Epithelial cell of esophagus (primary cell): ENCODE measurements around the gene TAGLN.

Source experiments
- DNase-seq: peaks from one replicate; pipeline ENCODE4 v3.0.0; 2010; ENCODE audit warnings: low read depth
- H3K4me3 ChIP-seq: 2 replicates; pipeline ENCODE4 v1.5.1; 2011; ENCODE audit warnings: mild to moderate bottlenecking, low read length, control low read depth
- TF ChIP-seq, protein P1 (sequence below): IDR thresholded peaks from 2 replicates; pipeline ENCODE4 v1.5.1; 2011; ENCODE audit warnings: low read depth, mild to moderate bottlenecking, low read length, control low read depth, inconsistent platforms; ENCODE audit not compliant: insufficient read depth; ENCODE audit errors: missing control alignments

Gene TAGLN

DNA sequence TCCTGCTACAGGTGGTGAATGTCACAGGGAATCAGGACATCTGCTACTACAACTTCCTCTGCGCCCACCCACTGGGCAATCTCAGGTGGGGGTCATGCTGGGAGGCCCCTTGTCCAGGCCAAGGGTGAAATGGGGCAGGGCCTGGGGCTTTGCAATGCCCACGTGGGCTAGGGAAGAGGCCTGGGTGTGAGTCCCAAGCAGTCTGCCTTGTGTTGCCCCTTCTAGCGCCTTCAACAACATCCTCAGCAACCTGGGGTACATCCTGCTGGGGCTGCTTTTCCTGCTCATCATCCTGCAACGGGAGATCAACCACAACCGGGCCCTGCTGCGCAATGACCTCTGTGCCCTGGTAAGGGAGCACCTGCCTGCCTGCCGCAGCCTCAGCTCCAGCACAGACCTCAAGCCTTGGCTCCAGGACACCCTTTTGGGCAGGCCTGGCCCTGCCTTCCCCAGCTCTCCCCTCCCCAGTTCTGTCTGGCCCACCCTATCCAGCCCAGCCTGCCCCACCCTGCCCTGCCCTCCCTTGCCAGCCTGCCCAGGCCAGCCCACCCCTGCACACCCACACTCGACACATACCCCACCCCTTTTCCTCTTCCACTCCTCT is 9.1 kb upstream of the TAGLN start:
- no peak for DNase-seq
- TF ChIP-seq, protein P1, sequence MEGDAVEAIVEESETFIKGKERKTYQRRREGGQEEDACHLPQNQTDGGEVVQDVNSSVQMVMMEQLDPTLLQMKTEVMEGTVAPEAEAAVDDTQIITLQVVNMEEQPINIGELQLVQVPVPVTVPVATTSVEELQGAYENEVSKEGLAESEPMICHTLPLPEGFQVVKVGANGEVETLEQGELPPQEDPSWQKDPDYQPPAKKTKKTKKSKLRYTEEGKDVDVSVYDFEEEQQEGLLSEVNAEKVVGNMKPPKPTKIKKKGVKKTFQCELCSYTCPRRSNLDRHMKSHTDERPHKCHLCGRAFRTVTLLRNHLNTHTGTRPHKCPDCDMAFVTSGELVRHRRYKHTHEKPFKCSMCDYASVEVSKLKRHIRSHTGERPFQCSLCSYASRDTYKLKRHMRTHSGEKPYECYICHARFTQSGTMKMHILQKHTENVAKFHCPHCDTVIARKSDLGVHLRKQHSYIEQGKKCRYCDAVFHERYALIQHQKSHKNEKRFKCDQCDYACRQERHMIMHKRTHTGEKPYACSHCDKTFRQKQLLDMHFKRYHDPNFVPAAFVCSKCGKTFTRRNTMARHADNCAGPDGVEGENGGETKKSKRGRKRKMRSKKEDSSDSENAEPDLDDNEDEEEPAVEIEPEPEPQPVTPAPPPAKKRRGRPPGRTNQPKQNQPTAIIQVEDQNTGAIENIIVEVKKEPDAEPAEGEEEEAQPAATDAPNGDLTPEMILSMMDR = no peak

DNA sequence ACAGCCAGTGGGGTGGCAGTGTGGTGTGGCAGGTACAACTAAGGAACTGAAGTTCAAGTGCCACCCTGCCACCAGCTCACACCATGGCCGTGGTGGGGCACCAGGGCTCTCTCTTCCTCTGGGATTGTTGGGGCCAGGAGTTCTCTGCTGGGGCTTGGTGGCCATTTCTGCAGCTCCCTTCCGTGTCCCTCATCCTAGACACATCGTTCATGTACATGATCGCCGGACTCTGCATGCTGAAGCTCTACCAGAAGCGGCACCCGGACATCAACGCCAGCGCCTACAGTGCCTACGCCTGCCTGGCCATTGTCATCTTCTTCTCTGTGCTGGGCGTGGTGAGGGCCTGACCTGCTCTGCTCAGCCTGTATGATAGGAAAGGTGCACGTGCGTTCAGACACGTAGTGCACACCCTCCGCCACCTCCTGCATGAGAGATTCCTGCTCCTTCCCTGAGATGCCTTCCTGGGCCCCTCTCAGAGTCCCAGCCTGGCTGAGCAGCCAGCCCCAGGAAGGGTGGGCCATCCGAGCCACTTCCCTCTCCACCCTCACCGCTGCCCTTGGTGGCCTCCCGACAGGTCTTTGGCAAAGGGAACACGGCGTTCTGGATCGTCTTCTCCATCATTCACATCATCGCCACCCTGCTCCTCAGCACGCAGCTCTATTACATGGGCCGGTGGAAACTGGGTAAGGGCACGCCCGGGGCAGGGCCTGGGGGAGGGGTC is 7.3 kb upstream of the TAGLN start:
- DNase-seq = no peak
- H3K4me3 ChIP-seq = no peak overlapping the region
- TF ChIP-seq, protein P1 = no peak

More for the DNA sequence above, 9.1 kb upstream of the TAGLN start:
- no peak overlapping the region for H3K4me3 ChIP-seq

DNA sequence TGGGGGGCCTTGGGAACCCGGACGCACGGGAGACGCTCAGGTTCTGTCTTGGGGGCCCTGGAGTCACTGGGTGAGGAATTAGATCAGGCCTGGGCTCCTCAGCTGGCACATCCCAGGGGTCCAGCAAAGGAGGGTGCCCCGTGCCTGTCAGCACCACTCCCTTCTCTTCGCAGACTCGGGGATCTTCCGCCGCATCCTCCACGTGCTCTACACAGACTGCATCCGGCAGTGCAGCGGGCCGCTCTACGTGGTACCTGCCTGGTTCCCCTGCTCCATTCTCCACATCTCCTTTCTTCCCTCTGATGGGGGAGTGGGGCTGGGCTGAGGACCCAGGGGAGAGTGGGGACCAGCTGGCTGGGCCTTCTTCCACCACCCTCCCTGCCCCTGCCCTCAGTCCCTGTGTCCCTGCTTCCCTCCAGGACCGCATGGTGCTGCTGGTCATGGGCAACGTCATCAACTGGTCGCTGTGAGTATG is 6.7 kb upstream of the TAGLN start:
- no peak overlapping the region for H3K4me3 ChIP-seq
- DNase-seq = no peak
- TF ChIP-seq, protein P1 = no peak

DNA sequence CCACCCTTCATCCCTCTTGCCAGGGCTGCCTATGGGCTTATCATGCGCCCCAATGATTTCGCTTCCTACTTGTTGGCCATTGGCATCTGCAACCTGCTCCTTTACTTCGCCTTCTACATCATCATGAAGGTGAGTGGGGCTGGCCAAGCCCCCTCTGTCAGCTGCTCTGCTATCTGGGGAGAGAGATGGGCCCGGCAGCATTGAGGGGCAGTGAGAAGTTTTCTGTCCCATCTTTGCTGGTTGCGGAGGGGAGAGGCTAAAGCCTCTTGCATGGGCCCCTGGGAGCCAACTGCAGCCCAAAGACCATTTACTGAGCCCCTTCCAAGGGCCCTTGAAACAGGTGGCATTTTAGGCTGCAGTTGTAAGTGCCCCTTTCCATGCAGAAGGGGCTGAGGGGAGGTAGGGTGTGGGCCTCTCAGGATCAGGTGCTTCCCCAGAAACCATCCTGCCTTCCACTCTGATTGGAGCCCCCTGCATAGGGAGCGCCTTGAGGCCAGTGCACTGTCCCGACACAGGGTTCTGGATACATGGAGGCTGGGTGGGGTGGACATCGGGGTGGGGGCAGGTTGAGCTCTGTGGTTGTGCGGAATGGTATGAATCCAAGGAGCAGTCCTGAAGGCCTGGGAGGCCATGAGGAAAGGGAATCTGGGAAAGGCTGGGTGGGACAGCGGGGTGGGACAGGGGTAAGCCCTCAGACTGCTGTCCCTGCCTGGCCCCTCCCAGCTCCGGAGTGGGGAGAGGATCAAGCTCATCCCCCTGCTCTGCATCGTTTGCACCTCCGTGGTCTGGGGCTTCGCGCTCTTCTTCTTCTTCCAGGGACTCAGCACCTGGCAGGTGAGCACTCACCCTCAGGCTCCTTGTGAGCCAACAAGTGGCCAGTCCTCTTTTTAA is 5.8 kb upstream of the TAGLN start:
- no peak overlapping the region for H3K4me3 ChIP-seq
- TF ChIP-seq, protein P1 = no peak
- DNase-seq = no peak

DNA sequence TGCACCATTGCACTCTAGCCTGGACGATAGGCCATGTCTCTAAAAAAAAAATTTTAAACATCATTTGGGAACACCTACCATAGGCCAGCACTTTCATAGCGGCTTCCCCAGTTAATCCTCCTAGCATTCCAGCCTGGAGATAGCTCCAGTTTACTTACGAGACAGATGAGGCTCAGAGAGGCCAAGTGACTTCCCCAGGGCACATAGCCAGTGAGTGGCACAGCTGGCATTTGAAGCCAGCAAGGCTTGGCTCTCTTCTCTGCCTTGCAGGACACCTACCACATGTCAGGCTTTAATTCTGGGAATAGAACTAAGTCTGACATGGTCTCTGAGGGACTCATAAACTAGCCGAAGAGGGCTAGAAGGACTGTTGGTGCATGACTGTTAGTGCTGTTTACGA is 4.9 kb upstream of the TAGLN start:
- no peak overlapping the region for H3K4me3 ChIP-seq
- TF ChIP-seq, protein P1 = no peak
- no peak for DNase-seq

DNA sequence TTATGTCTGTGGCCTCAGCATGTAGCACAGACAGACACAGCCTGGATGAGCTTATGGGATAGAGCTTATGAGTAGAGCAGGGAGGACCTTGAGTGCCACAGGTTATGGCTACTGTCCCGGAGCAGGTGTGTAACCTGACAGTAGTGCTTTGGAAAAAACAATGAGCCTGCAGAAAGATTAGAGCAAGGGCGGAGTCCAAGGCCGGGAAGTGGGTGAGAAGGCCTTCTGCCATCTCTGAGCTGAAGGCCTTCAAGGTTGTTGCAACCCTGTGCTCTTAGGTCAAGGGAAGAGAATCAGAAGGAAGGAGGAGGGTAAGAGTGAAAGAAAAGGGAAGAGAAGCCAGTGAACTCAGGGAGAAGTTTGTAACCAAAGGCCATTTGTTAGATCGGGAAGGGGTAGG is 3.9 kb upstream of the TAGLN start:
- no peak for DNase-seq
- TF ChIP-seq, protein P1 = no peak
- no peak overlapping the region for H3K4me3 ChIP-seq
